HG03064 (cell line): ENCODE results near the gene TLNRD1.
"Not testable (repeated sequence)": the region's sequence is repeated elsewhere in the genome, so short reads cannot be mapped to it uniquely, and the experiment has no call there.

Source experiments
- ATAC-seq: cut with Tn5 transposase; IDR thresholded peaks from one replicate; pipeline ENCODE4 v1.9.1; 2021; ENCODE audit warnings: low read depth; ENCODE audit not compliant: unreplicated experiment

The TLNRD1 gene

DNA sequence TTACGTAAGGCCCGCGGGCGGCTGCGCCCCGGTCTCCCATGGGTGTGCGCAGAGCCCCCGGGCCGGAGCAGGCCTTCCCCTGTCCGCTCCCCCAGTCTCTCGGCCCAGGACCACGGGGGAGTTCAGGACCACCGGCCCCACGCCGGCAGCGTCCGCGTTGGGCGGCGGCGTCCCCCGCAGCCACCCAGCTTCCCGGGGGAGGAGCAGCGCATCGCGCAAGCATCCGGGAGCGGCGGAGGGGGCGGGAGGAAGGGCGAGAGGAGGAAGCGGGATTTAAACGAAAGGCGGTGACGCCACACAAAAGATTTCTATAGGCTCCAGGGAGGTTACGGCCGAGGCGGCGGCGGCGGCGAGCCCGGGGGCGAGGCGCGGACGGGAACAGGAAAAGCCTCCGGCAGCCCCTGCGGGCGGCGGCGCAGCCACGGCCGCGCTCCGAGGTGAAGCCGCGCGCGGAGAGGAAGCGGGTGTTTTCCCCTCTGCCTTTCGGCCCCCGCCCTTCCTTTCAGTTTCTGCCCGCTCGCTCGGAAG, at the start of gene TLNRD1:
TSS of gene TLNRD1 (plus strand) at position 300 of the 528 bp plus-strand sequence. CDS start 1,349 bp downstream, outside the sequence.
- peak; percentile 48 for ATAC-seq

DNA sequence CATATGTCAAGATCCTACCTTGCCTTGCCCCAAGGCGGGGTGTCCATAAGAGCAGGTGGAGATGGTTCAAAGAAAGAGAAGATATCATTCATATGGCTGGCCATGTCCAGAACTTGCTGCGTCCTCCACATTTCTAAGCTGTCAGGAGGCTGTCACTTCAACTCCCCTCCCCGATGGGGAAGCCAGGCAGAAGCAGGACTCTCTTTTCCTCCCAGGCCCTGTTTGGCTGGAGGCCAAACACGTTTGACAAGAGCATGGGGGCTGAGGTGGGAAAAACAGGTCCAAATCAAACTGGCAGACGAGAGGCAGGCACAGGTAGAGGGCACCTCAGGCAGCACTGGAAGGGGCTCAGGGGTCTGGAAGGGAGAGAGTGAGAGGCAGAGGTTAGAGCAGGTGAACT, 48.8 kb upstream of the TLNRD1 start:
- ATAC-seq = no peak

DNA sequence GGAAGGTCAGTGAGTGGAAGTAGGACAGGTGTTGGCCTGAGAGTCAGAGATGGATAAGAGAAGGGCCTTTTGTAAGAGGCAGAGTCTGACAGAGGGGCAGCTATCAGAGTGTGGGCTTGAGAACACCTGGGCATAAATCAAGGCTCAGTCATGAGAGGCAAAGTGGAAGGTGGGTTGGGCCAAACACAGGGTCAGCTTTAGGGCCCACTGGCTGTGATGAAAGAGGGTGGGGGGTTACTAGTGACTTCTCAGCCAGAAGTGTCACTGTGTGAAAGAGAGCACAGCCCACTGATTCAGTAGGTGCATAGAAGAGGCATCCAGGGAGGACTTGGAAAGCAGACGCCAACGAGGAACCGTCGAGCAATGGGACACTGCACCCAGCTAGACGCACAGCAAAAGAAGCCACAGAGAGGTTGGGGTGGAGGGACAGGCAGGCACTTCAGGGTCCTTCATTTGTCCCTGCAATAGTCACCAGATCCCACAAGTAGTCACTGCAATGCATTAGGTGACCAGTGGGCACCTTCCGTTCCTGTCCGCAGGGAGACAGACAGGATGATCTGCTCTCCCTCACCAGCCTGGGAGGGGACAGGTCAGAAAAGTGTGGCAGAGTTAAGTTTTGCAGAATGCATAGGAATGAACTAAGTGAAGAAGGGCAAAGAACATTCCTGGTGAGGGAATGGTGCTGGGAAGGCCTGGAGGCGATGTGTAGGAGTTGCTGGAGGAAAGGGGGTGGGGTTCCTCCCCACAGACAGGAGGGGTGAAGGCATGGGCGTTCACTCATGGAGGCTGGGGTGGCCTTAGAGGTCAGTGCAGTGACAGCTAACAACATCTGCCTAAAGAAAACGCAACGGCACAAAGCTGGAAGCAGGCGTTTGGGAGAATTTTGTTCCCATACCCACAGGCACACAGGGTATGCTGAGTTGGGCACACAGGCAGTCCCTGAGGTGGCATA, 47.4 kb upstream of the TLNRD1 start:
- ATAC-seq = no peak

DNA sequence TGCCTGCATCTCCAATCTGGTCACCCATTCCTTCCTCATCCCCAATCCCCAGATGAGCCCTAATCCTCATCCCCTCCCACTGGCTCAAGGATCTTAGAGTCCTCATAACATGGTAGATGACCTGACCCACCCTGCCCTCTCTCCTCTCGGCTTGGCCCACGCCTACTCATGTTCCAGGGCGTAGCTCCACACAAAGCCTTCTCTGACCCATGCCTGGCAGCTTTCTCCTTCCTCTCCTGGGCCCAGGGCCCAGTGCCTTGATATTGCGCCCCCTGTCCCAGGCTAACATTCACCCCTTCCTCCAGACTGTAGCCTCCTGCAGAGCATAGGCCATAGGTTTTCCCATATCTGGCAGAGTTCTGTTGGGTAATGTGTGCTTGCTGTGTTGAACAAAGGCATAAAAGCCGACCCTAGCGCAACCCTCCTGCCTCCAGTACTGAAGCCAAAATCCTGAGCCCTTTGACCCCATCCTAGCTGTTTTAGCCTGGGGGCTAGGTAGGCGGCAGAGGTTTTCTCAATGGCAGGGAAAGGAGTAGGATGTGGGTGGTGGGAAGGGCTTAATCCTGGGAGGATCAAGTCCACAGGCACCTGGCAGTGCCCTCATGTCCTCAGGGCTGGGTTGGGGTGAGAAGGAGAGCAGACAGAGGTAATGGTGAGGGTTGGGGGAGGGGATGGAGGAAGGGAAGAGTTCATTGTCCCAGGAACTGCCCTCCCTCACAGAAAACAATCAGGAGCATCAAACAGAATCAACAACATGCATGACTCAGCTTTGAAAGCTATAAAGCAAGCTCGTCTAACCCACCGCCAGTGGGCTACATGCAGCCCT, 46.6 kb upstream of the TLNRD1 start:
- no peak for ATAC-seq

DNA sequence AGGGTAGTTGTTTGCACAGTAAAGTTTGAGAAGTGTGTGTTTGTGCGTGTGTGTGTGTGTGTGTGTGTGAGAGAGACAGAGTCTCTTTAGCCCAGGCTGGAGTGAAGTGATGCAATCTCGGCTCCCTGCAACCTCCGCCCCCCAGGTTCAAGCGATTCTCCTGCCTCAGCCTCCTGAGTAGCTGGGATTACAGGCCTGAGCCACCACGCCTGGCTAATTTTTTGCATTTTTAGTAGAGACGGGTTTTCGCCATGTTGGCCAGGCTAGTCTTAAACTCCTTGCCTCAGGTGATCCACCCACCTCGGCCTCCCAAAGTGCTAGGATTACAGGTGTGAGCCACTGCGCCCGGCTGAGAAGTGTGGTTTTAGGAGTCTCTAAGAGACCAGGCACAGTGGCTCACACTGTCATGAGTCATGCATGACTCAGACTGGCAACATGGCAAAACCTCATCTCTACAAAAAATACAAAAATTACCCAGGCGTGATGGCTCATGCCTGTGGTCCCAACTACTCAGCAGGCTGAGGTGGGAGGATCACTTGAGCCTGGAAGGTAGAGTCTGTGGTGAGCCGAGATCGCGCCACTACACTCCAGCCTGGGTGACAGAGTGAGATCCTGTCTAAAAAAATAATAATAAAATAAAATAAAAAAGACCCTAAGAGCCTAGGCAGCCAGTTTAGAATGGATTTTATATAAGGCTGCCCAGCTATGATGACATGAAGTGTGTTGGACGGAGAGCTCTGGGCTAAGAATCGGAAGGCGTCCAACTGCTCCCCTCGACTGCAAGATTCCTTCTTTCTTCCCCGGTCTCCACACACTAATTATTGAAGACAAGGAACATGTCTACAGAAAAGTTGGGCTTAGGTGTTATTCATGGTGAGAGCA, 44.9 kb upstream of the TLNRD1 start:
- not testable (repeated sequence) for ATAC-seq

DNA sequence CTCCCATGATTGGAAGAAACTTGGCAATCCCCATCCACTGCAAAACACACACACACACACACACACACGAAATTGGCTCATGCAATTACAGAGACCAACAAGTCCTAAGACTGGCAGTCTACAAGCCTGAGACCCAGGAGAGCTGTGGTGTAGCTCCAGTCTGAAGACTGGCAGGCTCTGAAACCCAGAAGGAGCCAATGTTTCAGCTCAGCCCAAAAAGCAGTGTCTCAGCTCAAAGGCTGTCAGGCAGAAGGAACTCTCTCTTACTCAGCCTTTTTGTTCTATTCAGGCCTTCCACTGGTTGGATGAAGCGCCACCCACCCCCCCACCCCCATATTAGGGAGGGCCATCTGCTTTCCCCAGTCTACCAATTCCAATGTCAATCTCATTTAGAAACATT, 43.2 kb upstream of the TLNRD1 start:
- ATAC-seq = no peak

DNA sequence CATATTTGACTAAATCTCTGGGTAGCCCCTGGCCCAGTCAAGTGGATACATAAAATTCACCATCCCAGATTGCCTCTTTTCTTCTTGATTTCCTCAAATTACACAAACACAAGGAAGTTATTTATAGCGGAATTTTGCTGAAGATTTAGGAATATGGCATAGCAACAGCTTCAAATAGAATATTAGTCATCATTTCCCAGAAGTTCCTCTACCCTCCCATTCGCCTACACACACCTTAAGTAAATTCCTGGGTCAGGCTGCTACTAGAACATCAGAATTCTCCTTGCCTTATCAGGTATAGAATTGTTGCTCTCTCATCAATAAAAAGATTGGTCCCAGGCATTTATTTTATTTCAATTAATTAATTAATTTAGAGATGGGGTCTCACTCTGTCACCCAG, 42.7 kb upstream of the TLNRD1 start:
- ATAC-seq = no peak

DNA sequence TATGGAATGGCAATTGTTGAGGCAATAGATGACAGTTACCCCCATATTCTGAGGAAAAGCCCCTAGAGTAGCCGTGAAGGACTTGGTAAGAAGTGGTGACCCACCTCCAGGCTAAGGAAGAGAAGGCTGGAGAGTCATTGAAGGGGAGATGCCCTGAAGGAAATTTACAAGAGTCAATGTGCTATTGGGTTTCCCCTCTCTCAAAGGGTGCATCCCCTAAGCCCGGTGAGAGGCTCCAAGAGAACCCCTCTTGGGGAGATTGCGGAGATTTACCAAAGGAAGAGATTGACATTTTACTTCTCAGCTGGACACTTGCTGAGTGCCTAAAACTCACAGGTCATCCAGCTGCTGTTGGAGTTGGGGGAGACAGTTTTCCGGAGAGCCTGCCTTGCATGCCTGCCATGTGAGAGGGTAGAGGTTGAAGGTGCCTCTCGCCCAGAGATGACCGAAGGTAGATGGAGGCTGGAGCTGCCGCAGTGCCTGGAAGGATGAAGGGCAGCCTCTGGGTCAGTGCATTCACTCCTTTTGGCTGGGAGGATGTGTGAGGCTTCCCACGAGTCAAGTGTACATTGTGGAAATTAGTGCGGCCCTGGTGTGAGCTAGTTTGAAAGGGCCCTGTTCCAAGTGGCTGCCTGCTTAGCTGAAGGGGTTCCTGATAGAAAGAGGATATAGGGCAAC, 41.8 kb upstream of the TLNRD1 start:
- ATAC-seq = no peak

DNA sequence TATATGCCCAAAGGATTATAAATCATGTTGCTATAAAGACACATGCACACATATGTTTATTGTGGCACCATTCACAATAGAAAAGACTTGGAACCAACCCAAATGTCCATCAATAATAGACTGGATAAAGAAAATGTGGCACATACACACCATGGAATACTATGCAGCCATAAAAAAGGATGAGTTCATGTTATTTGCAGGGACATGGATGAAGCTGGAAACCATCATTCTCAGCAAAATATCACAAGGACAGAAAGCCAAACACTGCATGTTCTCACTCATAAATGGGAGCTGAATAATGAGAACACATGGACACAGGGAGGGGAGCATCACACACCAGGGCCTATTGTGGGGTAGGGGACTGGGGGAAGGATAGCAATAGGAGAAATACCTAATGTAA, 35.3 kb upstream of the TLNRD1 start:
- not testable (repeated sequence) for ATAC-seq

DNA sequence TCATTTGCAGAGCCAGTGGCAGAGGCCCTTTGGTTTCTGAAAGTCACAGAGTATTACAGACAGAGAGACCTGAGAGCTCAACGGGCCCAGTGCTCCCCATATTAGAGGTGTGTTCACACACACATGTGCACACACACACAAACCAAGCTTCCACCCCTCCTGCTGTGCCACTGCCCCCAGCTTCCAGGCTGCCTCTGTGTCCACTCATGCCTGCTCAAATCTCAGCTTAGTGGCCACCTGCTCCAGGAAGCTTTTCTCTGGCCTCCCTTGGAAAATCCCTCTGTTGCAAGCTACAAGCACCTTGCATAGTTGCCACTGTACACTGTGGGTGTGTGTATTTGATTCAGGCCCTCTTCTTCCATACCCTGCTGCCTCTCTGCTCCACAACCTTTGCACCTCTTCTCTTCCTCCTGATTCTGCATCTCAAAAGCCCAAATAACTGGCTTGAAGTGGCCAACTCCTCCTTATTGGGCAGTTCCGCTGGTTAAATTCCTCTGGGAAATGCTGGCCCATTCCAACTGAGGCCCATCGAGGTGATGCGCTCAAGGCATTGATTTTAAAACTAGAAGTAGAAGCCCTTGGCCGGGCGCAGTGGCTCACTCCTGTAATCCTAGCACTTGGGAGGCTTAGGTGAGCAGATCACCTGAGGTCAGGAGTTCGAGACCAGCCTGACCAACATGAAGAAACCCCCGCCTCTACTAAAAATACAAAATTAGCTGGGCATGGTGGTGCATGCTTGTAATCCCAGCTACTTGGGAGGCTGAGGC, 34.1 kb upstream of the TLNRD1 start:
- no peak for ATAC-seq

DNA sequence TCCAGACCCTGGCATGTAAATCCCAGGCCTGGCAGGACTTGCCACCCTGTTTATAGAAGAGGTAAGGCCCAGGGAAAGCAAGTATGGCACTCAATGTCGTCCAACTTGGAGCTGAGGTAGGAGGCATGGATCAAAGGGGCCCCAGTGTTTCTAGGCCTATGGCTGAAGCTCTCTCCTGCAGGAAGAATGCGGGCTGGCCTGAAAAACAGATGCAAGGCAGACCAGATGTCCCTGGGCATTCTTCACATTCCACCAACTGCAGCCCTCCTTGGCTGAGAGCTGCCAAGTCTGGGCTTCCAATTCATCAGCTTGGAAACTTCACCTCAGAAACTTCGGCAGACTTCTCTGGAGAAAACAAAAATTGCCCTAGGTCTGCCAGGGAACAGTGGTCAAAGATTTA, 33.3 kb upstream of the TLNRD1 start:
- no peak for ATAC-seq

DNA sequence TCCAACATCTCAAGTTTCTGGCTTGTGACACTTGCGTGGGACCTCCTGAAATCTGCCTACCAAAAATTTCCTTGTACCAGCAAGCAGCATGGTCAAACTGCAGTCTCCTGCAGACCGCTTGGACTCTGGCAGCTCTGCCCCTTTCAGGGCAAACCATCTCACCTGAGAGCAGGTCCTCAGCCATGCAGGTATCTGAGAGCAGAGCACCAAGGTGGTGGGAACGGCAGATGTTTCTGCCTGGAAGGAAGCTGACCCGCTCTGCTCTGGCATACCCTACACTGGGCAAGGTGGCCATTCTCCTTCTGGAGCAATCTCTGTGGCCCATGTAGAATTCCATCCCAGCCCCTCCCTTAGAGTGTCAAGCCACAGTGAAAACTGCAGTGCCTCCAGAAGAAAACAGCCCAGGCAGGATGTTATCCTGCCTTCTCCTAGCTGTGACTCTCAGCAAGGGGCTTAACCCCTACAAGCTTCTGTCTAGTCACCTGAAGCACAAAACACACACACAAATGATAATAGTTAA, 32.7 kb upstream of the TLNRD1 start:
- ATAC-seq = no peak

DNA sequence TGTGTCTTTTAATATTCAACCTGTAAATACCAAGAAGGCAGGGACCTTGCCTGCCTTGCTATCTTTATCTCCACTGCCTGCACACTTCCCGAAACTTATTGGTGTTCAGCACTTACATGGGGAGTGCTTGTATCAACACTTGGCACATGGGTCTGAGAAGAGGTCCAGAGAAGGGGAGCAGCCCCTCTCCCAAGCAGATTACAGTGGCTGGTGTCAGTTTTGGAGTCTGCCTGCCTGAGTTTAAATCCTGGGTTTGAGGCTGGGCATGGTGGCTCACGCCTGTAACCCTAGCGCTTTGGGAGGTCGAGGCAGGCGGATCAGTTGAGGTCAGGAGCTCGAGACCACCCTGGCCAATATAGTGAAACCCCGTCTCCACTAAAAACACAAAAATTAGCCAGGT, 31.4 kb upstream of the TLNRD1 start:
- no peak for ATAC-seq

DNA sequence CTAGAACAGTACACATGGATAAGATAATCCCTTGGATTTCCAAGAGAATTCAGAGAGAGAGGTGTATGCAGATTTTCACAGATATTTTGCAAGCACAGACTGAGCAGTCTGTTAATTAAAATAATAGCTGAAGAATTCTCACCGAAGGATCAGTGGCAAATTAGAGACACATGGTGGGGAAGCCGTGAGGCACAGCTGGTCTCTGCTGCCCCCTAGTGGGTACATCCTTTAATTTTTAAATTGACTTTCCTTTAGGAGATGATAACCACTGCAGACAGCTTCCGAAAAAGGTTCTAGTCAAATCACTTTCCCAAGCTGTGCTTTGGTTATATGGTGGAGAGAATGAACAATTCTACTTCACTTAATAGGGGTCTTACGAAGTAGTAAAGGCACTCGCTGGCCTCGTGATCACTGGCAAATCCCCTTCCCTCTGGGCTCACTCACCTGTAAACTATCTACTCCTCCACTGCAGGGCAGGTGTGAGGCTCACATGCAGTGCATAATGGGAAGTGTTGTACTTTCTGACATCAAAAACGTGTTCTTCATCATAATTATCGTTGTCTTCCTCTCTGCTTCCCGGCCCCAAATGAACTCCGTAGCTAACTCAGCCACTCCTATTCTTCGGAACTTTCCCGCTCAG, 30.6 kb upstream of the TLNRD1 start:
- ATAC-seq = no peak

DNA sequence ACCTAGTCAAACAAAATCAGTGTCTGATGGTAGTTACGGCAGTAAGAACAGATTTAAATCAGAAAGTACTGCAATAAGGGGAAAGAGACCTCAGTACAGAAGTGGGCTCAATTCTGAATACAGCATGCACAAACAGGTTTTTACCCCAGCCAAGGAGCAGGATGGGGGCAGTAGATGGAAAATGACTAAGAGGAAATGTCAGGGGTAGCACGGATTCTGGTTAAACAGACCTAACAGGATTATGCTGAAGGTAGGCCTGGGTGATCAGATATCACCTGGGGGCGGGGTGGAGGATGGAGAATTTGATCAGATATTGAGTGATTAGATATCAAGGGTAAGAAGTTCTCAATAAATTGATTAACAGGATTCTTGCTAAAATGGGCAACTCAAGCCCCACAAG, 30.1 kb upstream of the TLNRD1 start:
- ATAC-seq = no peak

DNA sequence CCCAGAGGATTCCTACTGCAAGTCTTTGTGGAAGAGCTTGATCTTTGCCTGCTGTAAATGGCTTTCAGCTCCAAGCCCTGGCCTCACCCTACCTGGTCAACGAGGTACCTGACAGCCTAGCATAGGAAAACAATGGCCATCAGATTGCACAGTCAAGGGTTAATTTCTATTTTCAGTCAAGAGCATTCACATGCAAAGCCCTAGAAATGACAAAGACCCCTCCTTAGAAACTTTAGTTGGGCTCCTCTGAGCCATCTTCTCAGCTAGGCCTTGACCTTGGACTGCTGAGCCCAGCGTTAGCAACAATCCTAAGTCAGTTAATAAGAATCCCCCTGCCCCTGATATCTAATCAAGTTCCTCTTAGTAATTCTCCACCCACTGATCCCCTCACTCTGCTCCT, 29.6 kb upstream of the TLNRD1 start:
- no peak for ATAC-seq

DNA sequence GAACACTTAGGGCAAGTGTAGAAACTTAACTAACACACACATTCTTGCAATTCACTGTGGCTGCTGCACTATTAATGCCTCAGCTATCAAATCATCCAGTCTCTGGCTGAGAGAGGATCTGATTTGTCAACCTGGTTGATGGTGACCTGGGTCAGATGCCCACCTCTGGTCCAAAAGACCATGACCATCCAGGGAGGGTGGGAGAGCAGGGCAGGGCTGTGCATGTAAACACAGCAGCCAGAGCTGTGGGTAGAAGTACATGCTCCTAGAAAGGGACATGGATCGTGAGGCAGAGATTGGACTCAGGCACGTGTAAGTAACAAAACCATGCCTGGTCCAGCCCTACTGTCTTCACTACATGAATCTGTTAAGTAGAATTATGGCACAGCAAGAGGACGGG, 28.4 kb upstream of the TLNRD1 start:
- ATAC-seq = no peak

DNA sequence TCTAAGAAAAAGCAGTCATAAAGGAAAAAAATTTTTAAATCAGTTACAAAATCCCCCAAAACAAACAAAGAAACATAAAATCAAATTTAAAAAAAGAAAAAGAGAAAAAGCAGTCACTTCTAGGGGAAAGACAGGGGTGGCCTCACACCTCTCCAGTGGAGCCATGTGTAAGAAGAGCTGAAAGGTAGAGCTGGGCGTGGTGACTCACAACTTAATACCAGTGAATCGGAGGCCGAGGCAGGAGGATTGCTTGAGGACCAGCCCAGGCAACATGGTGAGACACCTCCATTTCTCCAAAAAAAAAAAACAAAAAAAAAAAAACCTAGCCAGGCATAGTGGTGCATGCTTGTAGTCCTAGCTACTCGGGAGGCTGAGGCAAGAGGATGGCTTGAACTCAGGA, 25.8 kb upstream of the TLNRD1 start:
- ATAC-seq = no peak
